HEK293T (cell line): ENCODE data around the gene PCBP3.

Experiments
- ELF4 ChIP-seq: fragments of 450-650 bp; IDR thresholded peaks from 2 replicates; pipeline ENCODE4 v1.6.1; 2017; ENCODE audit warnings: antibody characterized with exemption
- FOXA1 ChIP-seq: fragments of 450-650 bp; IDR thresholded peaks from 2 replicates; pipeline ENCODE4 v1.6.1; 2016; ENCODE audit warnings: mild to moderate bottlenecking
- FOXM1 ChIP-seq: fragments of 450-650 bp; IDR thresholded peaks from 2 replicates; pipeline ENCODE4 v1.6.1; 2017; ENCODE audit warnings: mild to moderate bottlenecking, borderline replicate concordance
- TARDBP ChIP-seq: fragments of 450-650 bp; IDR thresholded peaks from 2 replicates; pipeline ENCODE4 v1.6.1; 2016
- TF ChIP-seq, protein P1 (sequence below): fragments of 450-650 bp; IDR thresholded peaks from 2 replicates; pipeline ENCODE4 v1.6.1; 2016

DNA sequence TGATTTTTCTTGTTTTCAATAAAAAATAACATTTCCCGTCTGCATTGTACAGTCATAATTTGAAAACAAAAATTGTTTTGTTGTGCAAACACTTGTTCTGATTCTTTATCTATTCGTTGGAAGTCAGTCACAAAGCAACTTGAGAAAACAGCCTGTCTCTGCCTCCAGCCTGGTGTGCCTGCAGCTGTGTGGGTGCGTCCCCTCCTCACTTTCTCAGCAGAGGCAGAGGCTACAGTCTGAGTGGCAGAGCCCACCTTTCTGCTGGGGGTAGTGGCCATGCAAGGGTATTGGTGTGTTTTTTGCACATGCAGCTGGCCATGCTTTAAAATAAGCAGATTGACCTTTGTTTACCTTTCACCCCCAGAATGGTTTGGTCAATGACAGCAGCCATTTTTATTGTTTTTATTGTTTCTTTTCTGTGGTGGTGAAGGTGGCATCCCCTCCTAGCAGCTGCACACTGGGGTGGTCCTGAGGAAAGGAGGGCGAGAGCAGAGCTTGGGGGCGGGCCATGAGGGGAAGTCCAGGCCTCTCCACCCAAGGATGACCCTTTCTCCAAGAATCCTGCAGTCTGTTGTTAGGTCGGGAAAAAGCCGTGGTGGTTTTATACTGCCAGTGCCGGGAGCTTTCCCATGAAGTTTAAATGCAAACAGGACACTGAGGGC, 159.6 kb downstream of the PCBP3 start:
- TF ChIP-seq FOXM1 (no peak), TARDBP (no peak), ELF4 (no peak), FOXA1 (no peak)
- TF ChIP-seq, protein P1, sequence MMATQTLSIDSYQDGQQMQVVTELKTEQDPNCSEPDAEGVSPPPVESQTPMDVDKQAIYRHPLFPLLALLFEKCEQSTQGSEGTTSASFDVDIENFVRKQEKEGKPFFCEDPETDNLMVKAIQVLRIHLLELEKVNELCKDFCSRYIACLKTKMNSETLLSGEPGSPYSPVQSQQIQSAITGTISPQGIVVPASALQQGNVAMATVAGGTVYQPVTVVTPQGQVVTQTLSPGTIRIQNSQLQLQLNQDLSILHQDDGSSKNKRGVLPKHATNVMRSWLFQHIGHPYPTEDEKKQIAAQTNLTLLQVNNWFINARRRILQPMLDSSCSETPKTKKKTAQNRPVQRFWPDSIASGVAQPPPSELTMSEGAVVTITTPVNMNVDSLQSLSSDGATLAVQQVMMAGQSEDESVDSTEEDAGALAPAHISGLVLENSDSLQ = no peak
